Loucy (cell line): ENCODE measurements around the gene SCGB1D1.

Experiments
- CTCF ChIP-seq: fragments of 200-600 bp; sonication (generic); conservative IDR thresholded peaks from 2 replicates; pipeline ENCODE4 v1.5.1; 2014; ENCODE audit warnings: mild to moderate bottlenecking, antibody characterized with exemption, low read length
- EZH2phosphoT487 ChIP-seq: fragments of 200-600 bp; IDR thresholded peaks from 2 replicates; pipeline ENCODE4 v1.6.1; 2018; ENCODE audit warnings: antibody characterized with exemption, mild to moderate bottlenecking, moderate library complexity, borderline replicate concordance

- TF ChIP-seq CTCF (peak; percentile 22; the same call in 1 of the 2 replicates), EZH2phosphoT487 (no peak)
Measured at GRCh38 chr11:62143727-62144126, 46.3 kb upstream of the SCGB1D1 start.
